H1 (cell line): ENCODE data around the gene DLG1. TPM values are rescaled to one million over a fixed set of nuclear protein-coding genes. Genes with fewer than 3 reads are reported as not detected.

ENCODE experiments used
- CTCF ChIA-PET: fragments of 300-600 bp; sonication (Branson Sonifier 250); formaldehyde crosslinking; loops from one replicate; lab custom pipeline; 2021; ENCODE audit not compliant: partially characterized antibody; lab: Charles Lee
- POLR2A ChIA-PET: fragments of 300-600 bp; sonication (Branson Sonifier 250); formaldehyde crosslinking; loops from one replicate; lab custom pipeline; 2021; ENCODE audit warnings: inconsistent platforms; ENCODE audit not compliant: partially characterized antibody; lab: Charles Lee
- DNase-seq, 2 experiments: peaks; one replicate each; pipeline versions ENCODE4 v3.0.0 to v3.0.0-alpha.2; 2010 to 2022; ENCODE audit warnings: low spot score in 2 of 2, low read depth in 1 of 2, mixed read lengths in 1 of 2
- FAIRE-seq: peaks from 2 replicates; lab custom pipeline; 2011; peaks lifted over from hg19 to GRCh38; lab: Jason Lieb, UNC
- H2AFZ ChIP-seq: 2 replicates; pipeline ENCODE4 v1.8.1; 2012; ENCODE audit warnings: low read length, inconsistent platforms
- H2AK5ac ChIP-seq: 2 replicates; pipeline ENCODE4 v1.6.1; 2013; ENCODE audit warnings: low read depth, low read length
- H2BK120ac ChIP-seq: replicated peaks from 2 replicates; pipeline ENCODE3; 2013; ENCODE audit warnings: low read depth, low read length, inconsistent platforms
- H2BK12ac ChIP-seq: 2 replicates; pipeline ENCODE4 v1.6.1; 2013; ENCODE audit warnings: low read depth, low read length
- H2BK15ac ChIP-seq: 2 replicates; pipeline ENCODE4 v1.6.1; 2013; ENCODE audit warnings: low read length
- H2BK20ac ChIP-seq: 2 replicates; pipeline ENCODE4 v1.6.1; 2013; ENCODE audit warnings: low read length
- H2BK5ac ChIP-seq: 2 replicates; pipeline ENCODE4 v1.6.1; 2013; ENCODE audit warnings: low read depth, low read length
- H3K14ac ChIP-seq: 2 replicates; pipeline ENCODE4 v1.6.1; 2013; ENCODE audit warnings: inconsistent platforms; ENCODE audit not compliant: insufficient read length
- H3K18ac ChIP-seq: 2 replicates; pipeline ENCODE4 v1.6.1; 2013; ENCODE audit warnings: low read length; ENCODE audit errors: extremely low read depth
- H3K23ac ChIP-seq: 2 replicates; pipeline ENCODE4 v1.6.1; 2013; ENCODE audit warnings: inconsistent platforms; ENCODE audit not compliant: insufficient read length
- H3K23me2 ChIP-seq: 2 replicates; pipeline ENCODE4 v1.6.1; 2013; ENCODE audit warnings: low read depth, low read length
- H3K27ac ChIP-seq: 2 replicates; pipeline ENCODE4 v1.6.1; 2011; ENCODE audit warnings: low read depth, low read length, inconsistent platforms
- H3K27me3 ChIP-seq, 4 experiments: replicated peaks in 1 of 4; 1 replicate in 1 of 4; 2 replicates in 3 of 4; pipeline versions ENCODE4 v1.6.1 to v1.8.1; 2011 to 2013; ENCODE audit warnings: low read length in 3 of 4, mild to moderate bottlenecking in 3 of 4, inconsistent platforms in 2 of 4, mixed read lengths in 2 of 4, moderate library complexity in 1 of 4; ENCODE audit not compliant: control insufficient read depth in 3 of 4, insufficient read depth in 3 of 4; ENCODE audit errors: extremely low read depth in 1 of 4
- H3K36me3 ChIP-seq, 4 experiments: 2 replicates each; pipeline versions ENCODE4 v1.6.1 to v1.8.1; 2011 to 2013; ENCODE audit warnings: mild to moderate bottlenecking in 4 of 4, low read length in 3 of 4, moderate library complexity in 2 of 4, control low read depth in 1 of 4, inconsistent platforms in 1 of 4; ENCODE audit not compliant: insufficient read depth in 4 of 4, control insufficient read depth in 2 of 4
- H3K4ac ChIP-seq: replicated peaks from 2 replicates; pipeline ENCODE3; 2013; ENCODE audit warnings: low read length, low read depth, mixed read lengths, inconsistent platforms; ENCODE audit not compliant: insufficient read length
- H3K4me1 ChIP-seq, 4 experiments: replicated peaks in 1 of 4; 1 replicate in 1 of 4; 2 replicates in 3 of 4; pipeline versions ENCODE4 v1.6.1 to v1.8.1; 2011 to 2013; ENCODE audit warnings: low read length in 3 of 4, inconsistent platforms in 2 of 4, mixed read lengths in 1 of 4; ENCODE audit not compliant: insufficient read depth in 4 of 4, control insufficient read depth in 3 of 4
- H3K4me2 ChIP-seq, 2 experiments: 2 replicates each; pipeline versions ENCODE4 v1.6.1 to v1.8.1; 2011 to 2013; ENCODE audit warnings: low read depth in 2 of 2, low read length in 2 of 2, control low read depth in 1 of 2, inconsistent platforms in 1 of 2, mild to moderate bottlenecking in 1 of 2; ENCODE audit not compliant: insufficient read depth in 1 of 2
- H3K4me3 ChIP-seq, 4 experiments: fragments of 200-600, 300-600 bp in 1 of 4; sonication (generic), shearing (Covaris generic), sonication (Bioruptor Twin) in 1 of 4; 2 replicates each; pipeline versions ENCODE4 v1.5.1 to v1.8.1; 2011 to 2016; ENCODE audit warnings: low read length in 4 of 4, low read depth in 3 of 4, control low read depth in 2 of 4, inconsistent platforms in 2 of 4, mild to moderate bottlenecking in 2 of 4, mixed read lengths in 1 of 4, moderate library complexity in 1 of 4; ENCODE audit not compliant: insufficient read depth in 2 of 4; ENCODE audit errors: extremely low read depth in 1 of 4
- H3K56ac ChIP-seq: replicated peaks from 2 replicates; pipeline ENCODE3; 2013; ENCODE audit warnings: low read depth, mild to moderate bottlenecking, mixed read lengths, low read length, inconsistent platforms; ENCODE audit not compliant: insufficient read length
- H3K79me1 ChIP-seq: 2 replicates; pipeline ENCODE4 v1.6.1; 2013; ENCODE audit warnings: low read depth, low read length, control low read depth
- H3K79me2 ChIP-seq, 2 experiments: 2 replicates each; pipeline versions ENCODE4 v1.6.1 to v1.8.1; 2012 to 2013; ENCODE audit warnings: low read length in 2 of 2, mild to moderate bottlenecking in 2 of 2, inconsistent platforms in 1 of 2; ENCODE audit not compliant: insufficient read depth in 2 of 2, control insufficient read depth in 1 of 2
- H3K9ac ChIP-seq, 4 experiments: replicated peaks in 1 of 4; 1 replicate in 1 of 4; 2 replicates in 3 of 4; pipeline versions ENCODE4 v1.6.1 to v1.8.1; 2011 to 2013; ENCODE audit warnings: low read depth in 3 of 4, low read length in 3 of 4, control low read depth in 2 of 4, mild to moderate bottlenecking in 2 of 4, moderate library complexity in 2 of 4, inconsistent platforms in 1 of 4; ENCODE audit errors: extremely low read depth in 1 of 4
- H3K9me3 ChIP-seq, 2 experiments: 2 replicates each; pipeline versions ENCODE4 v1.6.1 to v1.8.1; 2012 to 2013; ENCODE audit warnings: mild to moderate bottlenecking in 2 of 2, moderate library complexity in 2 of 2, control low read depth in 1 of 2, inconsistent platforms in 1 of 2, low read depth in 1 of 2, low read length in 1 of 2, mixed read lengths in 1 of 2; ENCODE audit not compliant: insufficient read depth in 2 of 2
- H4K20me1 ChIP-seq, 2 experiments: replicated peaks in 1 of 2; 2 replicates each; pipeline versions ENCODE3 to v1.8.1; 2011 to 2013; ENCODE audit warnings: inconsistent platforms in 2 of 2, low read length in 2 of 2, mild to moderate bottlenecking in 1 of 2; ENCODE audit not compliant: insufficient read depth in 2 of 2, control insufficient read depth in 1 of 2
- H4K5ac ChIP-seq: 2 replicates; pipeline ENCODE4 v1.6.1; 2013; ENCODE audit warnings: low read length, low read depth, mixed read lengths, inconsistent platforms; ENCODE audit not compliant: insufficient read length
- H4K8ac ChIP-seq: 2 replicates; pipeline ENCODE4 v1.8.0; 2013; ENCODE audit warnings: mild to moderate bottlenecking, moderate library complexity, low read length, inconsistent platforms; ENCODE audit not compliant: insufficient read depth; ENCODE audit errors: extremely low read depth
- H4K91ac ChIP-seq: replicated peaks from 2 replicates; pipeline ENCODE3; 2013; ENCODE audit warnings: low read length, mixed read lengths, inconsistent platforms; ENCODE audit not compliant: insufficient read length
- CHD1 ChIP-seq: IDR thresholded peaks from 2 replicates; pipeline ENCODE4 v1.6.1; 2012; ENCODE audit warnings: low read depth, low read length, improper control_type of control experiment
- CHD2 ChIP-seq: IDR thresholded peaks from 2 replicates; pipeline ENCODE4 v1.6.1; 2012; ENCODE audit warnings: low read length, improper control_type of control experiment
- CREB1 ChIP-seq: IDR thresholded peaks from 2 replicates; pipeline ENCODE4 v1.6.1; 2012; ENCODE audit warnings: inconsistent platforms
- EGR1 ChIP-seq: IDR thresholded peaks from 2 replicates; pipeline ENCODE4 v1.6.1; 2011; ENCODE audit warnings: low read depth, low read length, borderline replicate concordance
- GTF2F1 ChIP-seq: IDR thresholded peaks from 2 replicates; pipeline ENCODE4 v1.6.1; 2012; ENCODE audit warnings: low read depth, low read length, improper control_type of control experiment, borderline replicate concordance
- JUND ChIP-seq: IDR thresholded peaks from 2 replicates; pipeline ENCODE4 v1.6.1; 2011; ENCODE audit warnings: mild to moderate bottlenecking, improper control_type of control experiment, low read length
- MAX ChIP-seq: IDR thresholded peaks from 2 replicates; pipeline ENCODE4 v1.6.1; 2012; ENCODE audit warnings: inconsistent platforms
- POLR2A ChIP-seq, 2 experiments: IDR thresholded peaks; 1 replicate in 1 of 2; 2 replicates in 1 of 2; pipeline ENCODE4 v1.6.1; 2011; ENCODE audit warnings: low read depth in 2 of 2, low read length in 2 of 2, mild to moderate bottlenecking in 2 of 2; ENCODE audit errors: control extremely low read depth in 1 of 2
- POLR2AphosphoS5 ChIP-seq: IDR thresholded peaks from 2 replicates; pipeline ENCODE4 v1.6.1; 2011; ENCODE audit warnings: low read depth, low read length
- RBBP5 ChIP-seq: IDR thresholded peaks from 2 replicates; pipeline ENCODE4 v1.7.1; 2012; ENCODE audit warnings: low read depth, mild to moderate bottlenecking, inconsistent platforms, low read length, moderate library complexity, borderline replicate concordance
- SUZ12 ChIP-seq: fragments of 200-600 bp; sonication (generic); IDR thresholded peaks from 2 replicates; pipeline ENCODE4 v1.6.1; 2012; ENCODE audit warnings: mild to moderate bottlenecking, inconsistent platforms, low read length, moderate library complexity, mixed read lengths
- TAF1 ChIP-seq: IDR thresholded peaks from 2 replicates; pipeline ENCODE4 v1.6.1; 2011; ENCODE audit warnings: mild to moderate bottlenecking, low read depth, low read length
- TAF7 ChIP-seq: optimal IDR thresholded peaks from 2 replicates; pipeline ENCODE3; 2011; ENCODE audit warnings: low read depth, mild to moderate bottlenecking, inconsistent platforms, low read length, moderate library complexity, borderline replicate concordance
- WGBS, 2 experiments: shearing (Covaris generic) in 1 of 2; methylation state at CpG; one replicate each; pipeline versions ENCODE4 v1.1.6 to v1.1.7; 2013 to 2015; ENCODE audit warnings: low lambda C conversion rate in 2 of 2, mixed read lengths in 2 of 2, inconsistent platforms in 1 of 2, low coverage in 1 of 2, missing lambda C conversion rate in 1 of 2; ENCODE audit not compliant: insufficient replicate concordance in 2 of 2, insufficient coverage in 1 of 2, insufficient read length in 1 of 2; ENCODE audit errors: extremely low coverage in 1 of 2, missing lambda C conversion rate in 1 of 2; 5-methylcytosine and 5-hydroxymethylcytosine counted together
- polyA plus RNA-seq, 7 experiments: library from polyadenylated mRNA; depleted of rRNA in 3 of 7; stranded (reverse) in 5 of 7; unstranded in 2 of 7; fragments of >200 nt in 5 of 7; fragments of 200-250 nt in 2 of 7; gene quantifications; 1 replicate in 5 of 7; 2 replicates in 1 of 7; 4 replicates in 1 of 7; pipeline versions ENCODE4 v1.2.1 to v1.2.3, GENCODE V29; 2011 to 2013; ENCODE audit warnings: missing spikeins in 2 of 7, mixed read lengths in 2 of 7
- total RNA-seq: library from RNA; stranded (reverse); fragmentation: NEBNext Ultra II Directional; extraction: Animal tissue kit (Norgen Biotek cat#: 25700); gene quantifications from 2 replicates; pipeline ENCODE4 v1.2.1, GENCODE V29; 2021
- TF ChIP-seq, protein P1 (sequence below): IDR thresholded peaks from 2 replicates; pipeline ENCODE4 v1.6.1; 2012; ENCODE audit warnings: inconsistent platforms

DLG1 gene
- total and polyA plus RNA-seq, 2 of the 8 experiments (the other 6 are each of a cell fraction or from before 2014, with no cell fraction given): 13.4 to 78.8 TPM

DNA sequence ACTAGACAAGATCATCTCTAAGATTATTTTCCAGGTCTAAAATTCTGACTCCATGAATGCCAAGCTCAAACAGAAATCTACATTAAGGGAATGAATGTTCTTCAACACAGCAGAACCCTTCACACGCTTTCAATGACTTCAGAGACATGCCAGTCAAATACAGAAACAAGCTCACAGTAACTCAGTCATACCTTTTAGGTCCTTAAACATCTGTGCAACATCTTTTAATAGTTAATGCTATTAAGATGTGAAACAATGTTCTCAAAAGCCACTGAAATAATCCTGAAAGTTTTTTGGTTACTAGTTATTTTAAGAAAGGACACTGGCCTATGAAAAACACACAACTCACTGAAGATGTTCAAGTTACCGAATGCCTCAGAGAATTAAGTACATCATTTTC is 2.5 kb downstream of the DLG1 start:
- no peak overlapping the region for H2BK12ac ChIP-seq
- peak overlapping the region in 1 of 4 experiments; percentile 87; a peak in 1 of 8 replicates for H3K4me3 ChIP-seq
- H4K8ac ChIP-seq: no peak overlapping the region; the same call in 1 of the 2 replicates
- H3K9me3 ChIP-seq: no peaks in the 10 kb centered on the region
- peaks cover 0 to 63% of the 10 kb centered on the region in 2 experiments; a peak in 2 of 4 replicates for H3K79me2 ChIP-seq
- H3K4ac ChIP-seq: no peak overlapping the region
- no peak overlapping the region for H3K23ac ChIP-seq
- no peak overlapping the region for H3K56ac ChIP-seq
- FAIRE-seq (no peak), DNase-seq (no peak)
- no peaks in the 10 kb centered on the region for H3K79me1 ChIP-seq
- H3K27ac ChIP-seq: no peak overlapping the region
- H2BK5ac ChIP-seq: no peak overlapping the region
- no peak overlapping the region for H2BK15ac ChIP-seq
- ChIA-PET POLR2A (interaction anchor here (0.6 to 1.0 kb wide), 4 partner anchors 18 to 225 kb away, joined by 3 to 4 read pairs (median 3); no protein-coding TSS in a partner anchor), CTCF (no interaction called here)
- H2BK20ac ChIP-seq: no peak overlapping the region
- H4K91ac ChIP-seq: no peak overlapping the region
- H3K36me3 ChIP-seq: peaks cover 0 to 28% (median 9%) of the 10 kb centered on the region in 4 experiments; a peak in 6 of 8 replicates
- no peak overlapping the region for H3K18ac ChIP-seq
- peaks cover 6% of the 10 kb centered on the region for H3K23me2 ChIP-seq
- H3K9ac ChIP-seq: no peak overlapping the region
- no peaks in the 10 kb centered on the region for H3K27me3 ChIP-seq
- H2AFZ ChIP-seq: no peak overlapping the region
- peaks cover 0 to 8% (median 5%) of the 10 kb centered on the region in 4 experiments; a peak in 3 of 7 replicates for H3K4me1 ChIP-seq
- no peak overlapping the region for H2BK120ac ChIP-seq
- H4K20me1 ChIP-seq: peaks cover 6 to 7% of the 10 kb centered on the region in 2 experiments
- H2AK5ac ChIP-seq: no peak overlapping the region
- H4K5ac ChIP-seq: no peak overlapping the region
- H3K14ac ChIP-seq: no peak overlapping the region
- WGBS, 2 experiments: 90% methylated on average over 2 of the region's 2 CpGs; no CpG with 5 or more reads in 1 of the 2 experiments
- H3K4me2 ChIP-seq: no peak overlapping the region; a peak in 1 of 4 replicates
- TF ChIP-seq CREB1: no peak
- TF ChIP-seq JUND: no peak
- no peak for TF ChIP-seq POLR2AphosphoS5
- TF ChIP-seq MAX: no peak
- TF ChIP-seq SUZ12: no peak
- TF ChIP-seq TAF7: no peak
- no peak for TF ChIP-seq RBBP5
- TF ChIP-seq, protein P1, sequence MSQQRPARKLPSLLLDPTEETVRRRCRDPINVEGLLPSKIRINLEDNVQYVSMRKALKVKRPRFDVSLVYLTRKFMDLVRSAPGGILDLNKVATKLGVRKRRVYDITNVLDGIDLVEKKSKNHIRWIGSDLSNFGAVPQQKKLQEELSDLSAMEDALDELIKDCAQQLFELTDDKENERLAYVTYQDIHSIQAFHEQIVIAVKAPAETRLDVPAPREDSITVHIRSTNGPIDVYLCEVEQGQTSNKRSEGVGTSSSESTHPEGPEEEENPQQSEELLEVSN: no peak
- no peak for TF ChIP-seq TAF1
- TF ChIP-seq POLR2A (IDR thresholded peaks at IDR 0.05; ENCODE audit: control extremely low read depth in 1 of 2, low read depth in 2 of 2, low read length in 2 of 2): no peak
- TF ChIP-seq EGR1: no peak
- no peak for TF ChIP-seq CHD2
- no peak for TF ChIP-seq GTF2F1
- no peak for TF ChIP-seq CHD1
